ENCODE data around the gene IL1RL1.

IL1RL1 gene

DNA sequence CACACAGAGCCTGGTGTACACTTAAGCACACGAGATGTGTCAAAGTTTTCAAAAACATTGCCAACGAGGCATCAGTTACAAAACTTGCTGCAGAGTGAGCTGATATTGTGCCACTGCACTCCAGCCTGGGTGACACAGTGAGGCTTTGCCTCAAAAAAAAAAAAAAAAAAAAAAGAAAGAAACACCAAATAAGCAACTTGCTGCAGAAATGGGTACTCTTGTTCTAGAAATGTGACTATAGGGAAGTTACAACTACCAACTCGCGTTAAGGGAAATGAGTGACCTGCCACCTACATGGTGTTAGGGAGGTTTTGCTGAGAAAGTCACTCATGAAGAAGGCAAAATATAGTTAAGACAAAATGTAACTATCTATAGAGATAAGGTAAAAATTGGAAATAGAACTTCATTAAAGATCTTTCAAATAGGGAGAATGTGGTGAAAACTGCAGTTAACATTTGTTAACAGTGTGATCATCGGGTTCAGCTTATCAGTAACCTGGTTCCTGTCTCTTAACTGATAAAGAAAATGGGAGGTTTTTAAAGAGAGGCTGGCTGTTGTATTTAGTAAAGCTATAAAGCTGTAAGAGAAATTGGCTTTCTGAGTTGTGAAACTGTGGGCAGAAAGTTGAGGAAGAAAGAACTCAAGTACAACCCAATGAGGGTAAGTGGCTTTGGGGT is at the start of gene IL1RL1:
TSS of gene IL1RL1 (plus strand) at position 600 of the 677 bp plus-strand sequence. CDS start 26,702 bp downstream, outside the sequence.
- no peak for TF ChIP-seq CTCF (IDR thresholded peaks at IDR 0.05)
- no peak for DNase-seq
- Mint-ChIP-seq H3K9me3 (peaks cover 13% of the 10 kb centered on the region), H3K36me3 (ENCODE audit: low read depth) (no peaks in the 10 kb centered on the region), H3K4me3 (no peak within 1 kb of the TSS), H3K27me3 (ENCODE audit: low read depth, poor library complexity) (peaks cover 16% of the 10 kb centered on the region), H3K27ac (no peak within 1 kb of the TSS), H3K4me1 (no peaks in the 10 kb centered on the region)

GRCh38 chr2:102262216-102263129 is 48.9 kb upstream of the IL1RL1 start:
- Mint-ChIP-seq H3K36me3 (ENCODE audit: low read depth) (no peaks in the 10 kb centered on the region), H3K4me3 (no peak overlapping the region), H3K27me3 (ENCODE audit: low read depth, poor library complexity) (no peaks in the 10 kb centered on the region), H3K4me1 (peaks cover 5% of the 10 kb centered on the region), H3K27ac (no peak overlapping the region), H3K9me3 (no peaks in the 10 kb centered on the region)
- no peak for DNase-seq
- no peak for TF ChIP-seq CTCF (IDR thresholded peaks at IDR 0.05)

DNA sequence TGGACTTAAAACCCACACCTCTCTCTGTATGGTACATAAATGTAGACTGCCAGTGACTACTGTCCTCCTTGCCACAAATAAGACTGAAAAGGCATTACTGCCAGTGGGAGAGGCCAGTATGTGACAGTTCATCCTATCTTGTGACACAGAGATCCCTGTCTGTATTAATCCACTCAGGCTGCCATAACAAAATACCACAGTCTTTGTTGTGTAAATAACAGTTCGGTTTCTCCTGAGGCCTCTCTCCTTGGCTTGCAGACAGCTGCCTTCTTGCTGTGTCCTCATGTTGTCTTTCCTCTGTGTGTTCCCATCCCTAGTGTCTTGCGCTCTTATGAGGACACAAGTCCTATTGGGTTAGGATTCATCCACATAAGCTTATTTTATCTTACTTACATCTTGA is 46.4 kb upstream of the IL1RL1 start:
- no peaks in the 10 kb centered on the region for H3K27me3 Mint-ChIP-seq (ENCODE audit: low read depth, poor library complexity)
- H3K4me1 Mint-ChIP-seq = no peaks in the 10 kb centered on the region

DNA sequence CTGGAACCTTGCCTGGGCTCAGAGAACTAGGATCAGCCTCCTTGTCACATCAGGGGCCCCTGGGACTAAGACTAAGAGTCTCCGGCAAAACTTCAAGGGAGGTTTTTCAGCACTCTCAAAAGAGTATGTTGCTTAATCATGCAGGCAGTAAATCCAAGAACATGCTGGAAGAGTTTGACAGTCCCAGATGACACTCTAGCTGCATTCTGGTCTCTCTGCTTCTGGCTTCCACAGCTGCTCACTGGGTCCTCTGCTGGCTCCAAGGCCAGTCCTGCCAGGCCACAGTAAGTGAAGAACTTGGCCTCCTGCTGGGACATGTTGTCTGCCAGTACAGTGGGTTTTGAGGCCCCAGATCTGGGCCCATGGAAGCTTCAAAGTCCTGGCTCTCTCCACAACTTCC is 45.2 kb upstream of the IL1RL1 start:
- DNase-seq = no peak
- Mint-ChIP-seq H3K36me3 (ENCODE audit: low read depth) (no peaks in the 10 kb centered on the region), H3K27ac (no peak overlapping the region), H3K27me3 (ENCODE audit: low read depth, poor library complexity) (peaks cover 11% of the 10 kb centered on the region), H3K4me3 (no peak overlapping the region), H3K4me1 (peaks cover 6% of the 10 kb centered on the region), H3K9me3 (no peaks in the 10 kb centered on the region)
- no peak for TF ChIP-seq CTCF (IDR thresholded peaks at IDR 0.05)

More for the DNA sequence above, 46.4 kb upstream of the IL1RL1 start:
- Mint-ChIP-seq H3K4me3 (no peak overlapping the region), H3K36me3 (ENCODE audit: low read depth) (no peaks in the 10 kb centered on the region), H3K9me3 (no peaks in the 10 kb centered on the region), H3K27ac (no peak overlapping the region)
- DNase-seq = no peak
- TF ChIP-seq CTCF (IDR thresholded peaks at IDR 0.05) = no peak

DNA sequence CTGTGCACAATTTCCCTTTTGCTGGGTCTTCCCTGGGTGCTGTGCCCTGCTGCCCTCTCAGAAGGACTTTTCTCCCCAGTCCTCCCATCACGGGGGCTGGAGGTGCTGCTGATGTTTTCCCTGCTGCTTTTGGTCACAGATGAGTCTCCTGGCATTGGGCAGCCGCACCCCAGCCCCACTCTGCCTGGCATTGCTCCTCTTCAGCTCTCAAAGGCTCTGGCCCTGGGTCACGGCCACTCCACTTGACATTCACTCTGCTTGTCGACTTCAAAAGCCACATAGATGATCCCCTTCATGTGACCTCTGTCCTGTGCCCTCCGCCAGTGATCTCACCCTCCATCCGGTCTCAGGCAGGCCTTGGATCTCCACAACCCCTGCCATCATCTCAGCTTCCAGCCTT is 43.6 kb upstream of the IL1RL1 start:
- H3K4me1 Mint-ChIP-seq = peaks cover 6% of the 10 kb centered on the region
- H3K27me3 Mint-ChIP-seq (ENCODE audit: low read depth, poor library complexity) = peaks cover 24% of the 10 kb centered on the region
- TF ChIP-seq CTCF (IDR thresholded peaks at IDR 0.05) = no peak
- no peaks in the 10 kb centered on the region for H3K36me3 Mint-ChIP-seq (ENCODE audit: low read depth)
- H3K9me3 Mint-ChIP-seq = no peaks in the 10 kb centered on the region
- no peak for DNase-seq
- H3K27ac Mint-ChIP-seq = no peak overlapping the region
- no peak overlapping the region for H3K4me3 Mint-ChIP-seq
